Daoy (cell line): ENCODE measurements around the gene PAIP2B. TPM values are rescaled to one million over a fixed set of nuclear protein-coding genes. Genes with fewer than 3 reads are reported as not detected.

ENCODE experiments used
- DNase-seq: peaks from one replicate; pipeline ENCODE4 v3.0.0-alpha.2; 2015; ENCODE audit warnings: low read depth
- total RNA-seq: library from RNA; depleted of rRNA; stranded (reverse); fragments of >200 nt; shearing (Covaris generic); gene quantifications from 2 replicates; pipeline ENCODE4 v1.2.3, GENCODE V29; 2014; rRNA removed

Gene PAIP2B
- total RNA-seq, 1 experiment from 2014 or later = 2.5 TPM

GRCh38 chr2:71154279-71154678 lies 72.6 kb downstream of the PAIP2B start:
- no peak for DNase-seq

DNA sequence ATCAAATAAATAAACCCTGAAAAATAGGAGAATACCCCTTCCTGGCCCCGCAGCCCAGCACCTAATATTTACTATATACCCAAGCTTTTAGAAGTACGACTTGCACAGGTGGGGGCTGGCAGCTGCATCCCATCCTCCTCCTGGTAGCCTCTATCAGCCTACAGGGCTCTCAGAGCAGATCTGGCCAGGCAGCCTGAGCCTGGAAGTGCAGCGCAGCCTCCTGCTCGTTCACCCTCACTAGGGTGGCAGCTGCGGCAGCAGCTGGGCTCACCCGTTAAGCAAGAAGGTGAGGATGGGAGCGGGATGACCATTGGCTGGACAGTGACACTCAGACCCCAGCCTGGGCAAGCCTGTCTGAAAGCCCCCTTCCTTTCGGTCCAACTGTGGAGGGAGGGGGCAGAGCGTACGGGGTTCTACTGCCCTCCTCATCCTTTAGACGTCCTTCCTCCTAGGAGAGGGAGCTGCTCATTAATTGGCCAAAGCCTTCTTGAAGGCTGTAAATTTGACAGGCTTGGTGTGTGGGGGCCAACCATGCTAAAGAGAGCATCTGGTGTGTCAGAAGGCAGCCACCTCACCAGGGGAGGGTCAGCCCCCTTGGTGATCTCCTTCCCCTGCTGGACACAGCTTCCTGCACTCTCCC lies 73.2 kb downstream of the PAIP2B start:
- DNase-seq = no peak

DNA sequence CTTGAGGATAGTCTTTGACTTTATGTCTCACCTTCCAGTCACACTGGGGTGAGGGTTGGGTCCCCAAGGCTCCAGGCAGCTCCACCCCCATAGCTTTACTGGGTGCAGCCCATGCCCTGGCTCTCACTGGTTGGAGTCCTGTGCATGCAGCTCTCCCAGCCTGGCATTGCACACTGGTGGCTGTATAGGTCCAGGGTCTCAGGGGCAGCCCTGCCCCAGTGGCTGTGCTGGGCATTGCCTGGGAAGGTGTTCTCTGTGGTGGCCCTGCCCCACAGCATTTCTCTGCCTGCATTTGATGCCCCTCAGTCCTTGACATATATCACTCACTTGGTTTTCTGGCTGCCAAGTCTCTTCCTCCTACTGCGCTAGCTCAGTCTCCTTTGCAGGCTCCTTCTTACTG lies 75.3 kb downstream of the PAIP2B start:
- no peak for DNase-seq

DNA sequence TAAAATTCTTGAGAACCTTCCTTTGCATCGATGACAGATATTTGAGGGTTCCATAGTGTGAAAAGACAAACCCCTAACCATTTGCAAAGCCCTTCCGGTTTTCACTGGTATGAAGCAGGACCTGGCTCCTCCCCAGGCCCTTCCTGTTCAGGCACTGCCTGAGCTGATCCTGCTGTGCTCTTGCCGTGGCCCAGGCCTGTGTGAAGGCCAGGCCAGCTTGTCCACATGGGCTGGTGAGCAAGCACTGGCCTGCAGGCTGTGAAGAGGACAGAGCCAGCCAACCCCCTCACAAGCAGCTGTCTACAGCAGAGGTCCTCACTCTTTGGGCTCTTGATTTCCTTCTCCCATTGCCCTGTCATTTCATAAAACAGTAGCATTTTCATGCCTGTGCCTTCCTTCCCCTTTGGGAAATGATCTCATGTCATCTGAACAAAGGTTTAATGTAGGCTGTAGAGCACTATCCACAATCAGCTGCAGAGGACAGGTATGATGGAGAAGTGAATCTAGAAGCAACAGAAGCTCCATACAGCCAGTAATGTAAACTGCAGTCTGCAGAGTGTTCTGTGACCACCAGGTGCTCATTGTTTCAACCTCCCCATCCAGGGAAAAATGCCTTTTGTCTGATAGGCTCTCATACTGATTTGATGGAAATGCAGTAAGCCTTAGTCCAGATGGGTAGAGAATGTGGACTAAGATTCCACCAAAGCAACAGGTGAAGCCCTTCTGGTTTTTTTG lies 76.7 kb downstream of the PAIP2B start:
- no peak for DNase-seq

DNA sequence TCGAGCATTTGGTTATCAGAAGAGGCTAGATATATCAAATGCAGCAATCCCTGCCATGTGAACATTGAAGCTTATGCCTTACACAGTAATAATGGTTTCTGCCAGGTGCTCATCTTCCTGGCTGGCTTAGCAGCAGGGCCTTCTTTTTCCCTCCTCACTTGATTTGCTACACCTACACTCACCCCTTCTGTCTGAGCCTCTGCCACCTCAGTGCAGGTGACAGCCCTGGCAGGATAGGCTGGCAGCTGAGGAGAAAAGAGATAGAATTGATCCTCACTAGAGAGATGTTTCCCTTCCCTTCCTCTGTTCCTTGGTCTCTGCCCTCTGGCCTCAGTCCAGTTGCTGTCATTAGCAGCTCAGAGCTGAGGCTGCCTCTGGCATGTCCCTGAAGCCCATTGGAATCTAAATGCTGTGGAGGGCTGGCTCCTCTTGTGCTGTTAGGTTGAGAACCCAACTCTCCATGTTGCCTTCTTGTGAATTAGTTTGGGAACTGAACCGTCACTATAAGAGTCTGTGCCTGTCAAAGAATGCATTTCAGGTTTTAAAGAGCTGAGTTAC lies 78.3 kb downstream of the PAIP2B start:
- DNase-seq = no peak

DNA sequence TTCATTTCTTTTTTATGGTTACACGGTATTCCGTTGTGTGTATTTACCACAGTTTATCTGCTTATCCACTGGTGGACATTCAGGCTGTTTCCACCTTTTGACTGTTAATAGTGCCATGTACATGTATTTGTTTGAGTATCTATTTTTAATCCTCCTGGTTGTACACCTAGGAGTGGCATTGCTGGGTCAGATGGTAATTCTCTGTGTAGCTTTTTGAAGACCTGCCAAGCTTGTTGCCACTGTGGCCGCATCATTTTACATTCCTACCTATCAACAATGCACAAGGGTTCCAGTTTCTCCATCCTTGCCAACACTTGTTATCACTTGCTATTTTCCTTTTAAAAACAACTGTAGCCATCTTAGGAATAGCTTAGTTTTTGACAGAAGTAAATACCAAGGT lies 83.1 kb downstream of the PAIP2B start:
- DNase-seq = no peak

DNA sequence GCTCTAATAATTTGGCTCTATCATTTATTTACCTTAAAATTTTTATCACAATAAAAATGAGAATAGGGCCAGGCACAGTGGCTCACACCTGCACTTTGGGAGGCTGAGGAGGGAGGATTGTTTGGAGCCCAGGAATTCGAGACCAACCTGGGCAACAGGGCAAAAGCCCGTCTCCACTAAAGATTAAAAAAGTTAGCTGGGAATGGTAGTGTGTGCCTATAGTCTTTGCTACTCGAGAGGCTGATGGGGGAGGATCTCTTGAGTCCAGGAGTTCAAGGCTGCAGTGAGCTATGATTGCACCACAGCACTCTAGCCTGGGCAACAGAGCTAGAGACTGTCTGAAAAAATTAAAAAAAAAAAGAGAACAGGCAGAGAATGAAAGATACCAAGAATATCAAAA lies 90.7 kb downstream of the PAIP2B start:
- DNase-seq = no peak

DNA sequence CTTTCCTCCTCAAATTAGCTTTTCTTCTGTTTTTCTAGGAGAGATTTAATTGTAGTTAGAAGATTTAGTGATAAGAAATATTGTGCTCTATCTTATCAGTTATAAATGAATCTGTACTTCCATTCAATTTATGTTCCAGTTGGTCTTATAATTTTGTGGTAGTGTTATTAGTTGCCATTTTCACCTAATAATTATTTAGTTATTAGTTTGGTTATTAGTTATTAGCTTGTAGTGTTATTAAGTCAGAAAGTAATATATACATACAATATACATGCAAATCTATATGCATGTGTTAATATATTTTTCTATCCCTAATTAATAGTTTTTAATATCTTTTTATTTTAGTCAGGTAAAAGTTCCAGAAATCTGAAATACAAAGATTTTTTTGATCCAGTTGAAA lies 93.3 kb downstream of the PAIP2B start:
- no peak for DNase-seq

Other genes with a start within 250 kb of the PAIP2B start
- not detected in 2 replicates for gene ANKRD53, start 248.5 kb downstream of the PAIP2B start, total RNA-seq
- 22.3 and 23.9 TPM in 2 replicates for gene TEX261, start 232.2 kb downstream of the PAIP2B start, total RNA-seq
- 51.9 and 65.8 TPM in 2 replicates for gene NAGK, start 158.5 kb downstream of the PAIP2B start, total RNA-seq
- 3.7 and 12.4 TPM in 2 replicates for gene MCEE, start 96.9 kb downstream of the PAIP2B start, total RNA-seq
- gene MPHOSPH10, start 96.5 kb downstream of the PAIP2B start, total RNA-seq = 40.7 and 41.9 TPM in 2 replicates
- gene ZNF638, start 104.7 kb upstream of the PAIP2B start, total RNA-seq = 69.8 and 132 TPM in 2 replicates
- gene DYSF, start 226.5 kb upstream of the PAIP2B start, total RNA-seq = 0.23 and 5.9 TPM in 2 replicates